ENCODE results near the gene MBOAT1. TPM values are rescaled to one million over a fixed set of nuclear protein-coding genes. Genes with fewer than 3 reads are reported as not detected.

The MBOAT1 gene
- total RNA-seq, 1 donor from 2014 or later, result 1.1 TPM

DNA sequence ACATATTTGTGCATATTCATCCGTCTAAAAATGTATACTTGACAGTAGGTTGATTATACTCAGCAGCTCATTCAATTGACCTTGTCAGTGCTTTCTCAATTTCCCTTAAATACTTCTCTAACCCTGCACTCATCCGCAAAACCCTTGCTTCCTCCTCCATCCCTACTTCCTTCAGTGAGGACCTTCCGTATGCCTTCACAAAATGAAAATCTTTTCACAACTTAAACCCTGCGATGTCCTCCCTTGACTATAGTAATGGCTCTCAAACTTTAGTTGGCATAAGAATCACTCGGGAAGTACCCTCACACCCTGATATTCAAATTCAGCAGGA is 5.2 kb downstream of the MBOAT1 start:
- Mint-ChIP-seq H3K9me3 (ENCODE audit: low read depth) (no peaks in the 10 kb centered on the region), H3K4me3 (ENCODE audit: unreplicated experiment) (no peak overlapping the region), H3K36me3 (ENCODE audit: low read depth) (no peaks in the 10 kb centered on the region), H3K4me1 (ENCODE audit: low read depth) (peaks cover 10% of the 10 kb centered on the region), H3K27me3 (ENCODE audit: low read depth) (no peaks in the 10 kb centered on the region), H3K27ac (ENCODE audit: unreplicated experiment) (no peak overlapping the region)
- TF ChIP-seq, protein P1, sequence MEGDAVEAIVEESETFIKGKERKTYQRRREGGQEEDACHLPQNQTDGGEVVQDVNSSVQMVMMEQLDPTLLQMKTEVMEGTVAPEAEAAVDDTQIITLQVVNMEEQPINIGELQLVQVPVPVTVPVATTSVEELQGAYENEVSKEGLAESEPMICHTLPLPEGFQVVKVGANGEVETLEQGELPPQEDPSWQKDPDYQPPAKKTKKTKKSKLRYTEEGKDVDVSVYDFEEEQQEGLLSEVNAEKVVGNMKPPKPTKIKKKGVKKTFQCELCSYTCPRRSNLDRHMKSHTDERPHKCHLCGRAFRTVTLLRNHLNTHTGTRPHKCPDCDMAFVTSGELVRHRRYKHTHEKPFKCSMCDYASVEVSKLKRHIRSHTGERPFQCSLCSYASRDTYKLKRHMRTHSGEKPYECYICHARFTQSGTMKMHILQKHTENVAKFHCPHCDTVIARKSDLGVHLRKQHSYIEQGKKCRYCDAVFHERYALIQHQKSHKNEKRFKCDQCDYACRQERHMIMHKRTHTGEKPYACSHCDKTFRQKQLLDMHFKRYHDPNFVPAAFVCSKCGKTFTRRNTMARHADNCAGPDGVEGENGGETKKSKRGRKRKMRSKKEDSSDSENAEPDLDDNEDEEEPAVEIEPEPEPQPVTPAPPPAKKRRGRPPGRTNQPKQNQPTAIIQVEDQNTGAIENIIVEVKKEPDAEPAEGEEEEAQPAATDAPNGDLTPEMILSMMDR (IDR thresholded peaks at IDR 0.05), result no peak
- no peak for DNase-seq (ENCODE audit: low spot score)

DNA sequence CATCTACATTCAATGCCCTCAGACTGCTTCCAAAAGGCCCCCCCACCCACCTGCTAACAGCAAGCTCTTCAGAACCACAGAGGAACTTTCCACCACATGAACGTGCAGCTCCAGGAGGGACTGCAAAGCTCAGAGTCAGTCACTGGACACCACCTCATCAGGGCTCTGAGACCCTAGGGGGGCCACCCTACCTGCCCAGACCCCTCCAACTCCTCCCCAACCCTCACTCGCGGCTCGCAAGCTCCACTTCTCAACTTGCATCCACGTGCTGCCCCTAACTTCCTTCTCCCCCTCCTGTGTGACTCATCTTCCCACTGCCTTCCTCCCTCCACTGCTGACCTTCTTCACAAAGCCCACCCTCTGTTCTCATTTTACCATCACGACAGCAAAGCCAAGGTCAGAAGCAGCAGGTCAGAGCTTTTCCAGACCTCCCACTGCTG is 6.5 kb downstream of the MBOAT1 start:
- no peak overlapping the region for H3K4me3 Mint-ChIP-seq (ENCODE audit: unreplicated experiment)
- H3K9me3 Mint-ChIP-seq (ENCODE audit: low read depth), result no peaks in the 10 kb centered on the region
- H3K27me3 Mint-ChIP-seq (ENCODE audit: low read depth), result no peaks in the 10 kb centered on the region
- no peaks in the 10 kb centered on the region for H3K4me1 Mint-ChIP-seq (ENCODE audit: low read depth)
- TF ChIP-seq, protein P1 (IDR thresholded peaks at IDR 0.05), result no peak
- no peaks in the 10 kb centered on the region for H3K36me3 Mint-ChIP-seq (ENCODE audit: low read depth)
- no peak for DNase-seq (ENCODE audit: low spot score)
- no peak overlapping the region for H3K27ac Mint-ChIP-seq (ENCODE audit: unreplicated experiment)

DNA sequence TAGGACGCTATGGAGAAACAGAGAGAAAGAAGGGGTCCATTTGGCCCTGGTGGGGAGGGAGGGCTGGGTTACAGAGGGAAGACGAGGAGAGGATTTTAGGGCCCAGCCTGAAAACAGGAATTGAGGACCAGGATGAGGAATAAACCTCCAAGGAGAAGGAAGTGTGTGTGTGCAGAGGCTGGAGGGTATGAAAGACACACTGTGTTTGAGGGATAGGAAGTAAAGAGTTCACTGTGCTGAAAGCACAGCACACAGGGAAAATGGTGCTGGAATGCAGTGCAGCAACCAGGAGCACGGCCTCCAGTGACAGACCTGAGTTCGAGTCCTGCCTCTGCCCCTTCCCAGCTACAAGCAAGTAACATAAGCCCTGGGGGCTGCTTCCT is 7.8 kb downstream of the MBOAT1 start:
- no peak overlapping the region for H3K27ac Mint-ChIP-seq (ENCODE audit: unreplicated experiment)
- H3K4me3 Mint-ChIP-seq (ENCODE audit: unreplicated experiment), result no peak overlapping the region
- no peak for DNase-seq (ENCODE audit: low spot score)
- TF ChIP-seq, protein P1 (IDR thresholded peaks at IDR 0.05), result no peak
- no peaks in the 10 kb centered on the region for H3K27me3 Mint-ChIP-seq (ENCODE audit: low read depth)
- H3K4me1 Mint-ChIP-seq (ENCODE audit: low read depth), result no peaks in the 10 kb centered on the region
- no peaks in the 10 kb centered on the region for H3K36me3 Mint-ChIP-seq (ENCODE audit: low read depth)
- no peaks in the 10 kb centered on the region for H3K9me3 Mint-ChIP-seq (ENCODE audit: low read depth)

DNA sequence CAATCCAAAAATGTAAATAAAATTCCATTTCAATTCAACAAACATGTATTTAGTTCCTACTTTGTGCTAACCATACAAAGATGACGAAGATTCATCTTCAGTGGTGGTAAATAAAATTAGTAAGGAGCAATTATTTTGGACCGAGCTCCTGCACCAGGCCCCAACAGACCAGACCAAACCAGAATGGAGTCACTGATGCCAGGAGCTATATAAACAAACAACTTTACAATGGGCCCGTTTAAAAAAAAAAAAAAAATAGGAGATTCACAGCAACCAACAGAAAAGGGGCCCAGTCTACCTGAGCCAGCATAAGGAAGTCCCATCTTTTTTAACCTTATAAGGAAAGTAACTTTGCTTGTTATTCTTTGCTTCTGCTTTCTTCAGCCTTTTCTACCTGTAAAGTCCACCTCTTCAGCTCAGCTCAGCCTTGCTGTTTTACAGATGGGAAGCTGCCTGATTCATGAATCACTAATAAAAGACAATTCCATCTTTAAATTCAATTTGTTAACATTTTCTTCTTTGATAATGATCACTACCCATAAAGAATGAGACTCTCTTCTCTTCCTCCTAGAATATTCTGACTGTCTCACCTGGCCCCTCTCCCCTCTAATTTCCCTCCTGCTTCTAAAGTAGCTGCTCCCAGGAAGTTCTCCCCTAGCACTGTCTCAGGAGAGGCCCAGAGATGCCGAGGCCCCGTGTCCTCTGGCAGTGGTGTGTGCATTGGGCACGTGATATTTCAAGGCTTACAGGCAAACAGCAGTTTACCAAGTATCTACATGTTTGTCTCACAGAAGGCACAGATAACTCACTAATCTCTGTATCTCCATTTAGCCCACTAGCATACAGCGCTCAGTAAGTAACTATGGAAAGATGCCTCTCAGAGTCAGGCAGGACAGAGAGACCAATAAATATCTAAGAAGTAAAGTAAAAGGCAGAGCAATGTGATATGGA is 8.4 kb downstream of the MBOAT1 start:
- no peak for DNase-seq (ENCODE audit: low spot score)
- Mint-ChIP-seq H3K27me3 (ENCODE audit: low read depth) (no peaks in the 10 kb centered on the region), H3K9me3 (ENCODE audit: low read depth) (no peaks in the 10 kb centered on the region), H3K36me3 (ENCODE audit: low read depth) (no peaks in the 10 kb centered on the region), H3K4me1 (ENCODE audit: low read depth) (no peaks in the 10 kb centered on the region), H3K4me3 (ENCODE audit: unreplicated experiment) (no peak overlapping the region), H3K27ac (ENCODE audit: unreplicated experiment) (no peak overlapping the region)
- TF ChIP-seq, protein P1 (IDR thresholded peaks at IDR 0.05), result no peak

DNA sequence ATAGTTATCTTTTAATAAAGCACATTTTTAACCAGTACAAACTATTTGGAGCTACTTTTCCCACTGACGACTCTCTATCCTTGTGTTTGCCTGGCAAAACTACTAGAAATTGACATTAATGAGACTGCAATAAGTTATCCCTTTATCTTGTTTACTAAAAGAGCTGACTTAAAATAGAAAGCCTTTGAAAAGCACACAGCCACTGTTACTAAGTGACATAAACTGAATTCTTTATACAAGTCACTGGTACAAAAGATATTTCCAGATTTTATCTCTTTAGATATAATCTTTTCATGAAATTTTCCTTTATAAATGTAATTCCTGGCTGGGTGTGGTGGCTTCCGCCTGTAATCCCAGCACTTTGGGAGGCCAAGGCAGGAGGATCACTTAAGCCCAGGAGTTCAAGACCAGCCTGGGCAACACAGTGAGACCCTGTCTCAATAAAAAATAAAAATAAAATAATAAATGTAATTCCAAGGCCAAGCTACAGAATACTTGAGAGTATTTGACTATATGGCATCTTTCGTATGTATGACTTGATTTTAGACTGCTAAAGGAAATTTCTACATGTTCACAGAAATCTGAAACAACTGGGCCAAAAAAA is 9.5 kb downstream of the MBOAT1 start:
- TF ChIP-seq, protein P1 (IDR thresholded peaks at IDR 0.05), result no peak
- DNase-seq (ENCODE audit: low spot score), result no peak
- H3K9me3 Mint-ChIP-seq (ENCODE audit: low read depth), result no peaks in the 10 kb centered on the region
- no peaks in the 10 kb centered on the region for H3K4me1 Mint-ChIP-seq (ENCODE audit: low read depth)
- no peaks in the 10 kb centered on the region for H3K36me3 Mint-ChIP-seq (ENCODE audit: low read depth)
- H3K27ac Mint-ChIP-seq (ENCODE audit: unreplicated experiment), result no peak overlapping the region
- no peak overlapping the region for H3K4me3 Mint-ChIP-seq (ENCODE audit: unreplicated experiment)
- no peaks in the 10 kb centered on the region for H3K27me3 Mint-ChIP-seq (ENCODE audit: low read depth)
